GM13976 (cell line): ENCODE data around the gene EHMT1.
"Not testable (repeated sequence)": the region's sequence is repeated elsewhere in the genome, so short reads cannot be mapped to it uniquely, and the experiment has no call there.

Experiments
- DNase-seq: peaks from one replicate; pipeline ENCODE4 v3.0.0; 2012; ENCODE audit warnings: low spot score
- CTCF ChIP-seq: IDR thresholded peaks from 2 replicates; pipeline ENCODE4 v1.5.1; 2012; ENCODE audit warnings: borderline replicate concordance, mild to moderate bottlenecking; ENCODE audit not compliant: insufficient read depth; ENCODE audit errors: extremely low read depth, missing control alignments, control extremely low read depth
- in situ Hi-C: fragments of 300-500 bp; cut with MboI; formaldehyde crosslinking; loops from one replicate; pipeline ENCODE4 v1.12.0; 2022; ENCODE audit warnings: low sequenced_read_pairs, mixed read lengths, inconsistent platforms; ENCODE audit not compliant: unreplicated experiment

The EHMT1 gene

GRCh38 chr9:137875354-137875753, 256.5 kb downstream of the EHMT1 start:
- TF ChIP-seq CTCF, result no peak
- in situ Hi-C loops, result no loop called here
- no peak for DNase-seq

- in situ Hi-C loops, result no loop called here
- TF ChIP-seq CTCF, result no peak
- no peak for DNase-seq
Observed at GRCh38 chr9:137875846-137876245, 257.0 kb downstream of the EHMT1 start.

- TF ChIP-seq CTCF, result no peak
- in situ Hi-C loops, result no loop called here
- no peak for DNase-seq
Observed at GRCh38 chr9:137876269-137876668, 257.5 kb downstream of the EHMT1 start.

GRCh38 chr9:137876781-137877386, 258.1 kb downstream of the EHMT1 start:
- in situ Hi-C loops, result no loop called here
- no peak for DNase-seq
- TF ChIP-seq CTCF, result no peak

- in situ Hi-C loops, result not testable (repeated sequence)
Observed at GRCh38 chr9:137877506-137878122, 258.8 kb downstream of the EHMT1 start, which contains the start of gene CACNA1B. Gene CACNA1B, plus strand, starts transcription at chr9:137877782. Its CDS starts 152 bp downstream, at chr9:137877934.

GRCh38 chr9:137878146-137878941, 259.5 kb downstream of the EHMT1 start:
- no peak for TF ChIP-seq CTCF
- DNase-seq, result peak; percentile 75
- in situ Hi-C loops, result no loop called here

More at GRCh38 chr9:137877506-137878122, 258.8 kb downstream of the EHMT1 start, which contains the start of gene CACNA1B:
- peak; percentile 50 for DNase-seq

GRCh38 chr9:137879052-137879451, 260.2 kb downstream of the EHMT1 start:
- in situ Hi-C loops, result no loop called here
- no peak for DNase-seq
- no peak for TF ChIP-seq CTCF
